Smooth muscle cell (in vitro differentiated cells): ENCODE measurements around the gene ZNF582. TPM values are rescaled to one million over a fixed set of nuclear protein-coding genes. Genes with fewer than 3 reads are reported as not detected.

Experiments
- DNase-seq: peaks from one replicate; lab custom pipeline; 2025; ENCODE audit not compliant: unreplicated experiment; lab: John Stamatoyannopoulos, UW
- H2AFZ ChIP-seq: fragments of 200-600 bp; sonication (generic); 2 replicates; pipeline ENCODE4 v1.6.0; 2016; ENCODE audit warnings: antibody characterized with exemption, low read depth, mild to moderate bottlenecking
- H3F3A ChIP-seq: fragments of 200-600 bp; sonication (generic); 2 replicates; pipeline ENCODE4 v1.6.0; 2017; ENCODE audit warnings: antibody characterized with exemption, low read depth
- H3K27ac ChIP-seq: fragments of 200-600 bp; sonication (generic); 2 replicates; pipeline ENCODE4 v1.5.1; 2016; ENCODE audit warnings: low read depth, mild to moderate bottlenecking
- H3K27me3 ChIP-seq: fragments of 200-600 bp; sonication (generic); 2 replicates; pipeline ENCODE4 v1.6.1; 2016; ENCODE audit warnings: low read depth, mild to moderate bottlenecking
- H3K36me3 ChIP-seq: fragments of 200-600 bp; sonication (generic); 2 replicates; pipeline ENCODE4 v1.5.1; 2016; ENCODE audit warnings: low read depth
- H3K4me1 ChIP-seq: fragments of 200-600 bp; sonication (generic); 2 replicates; pipeline ENCODE4 v1.5.1; 2016; ENCODE audit warnings: low read depth
- H3K4me2 ChIP-seq: fragments of 200-600 bp; sonication (generic); 2 replicates; pipeline ENCODE4 v1.6.0; 2016; ENCODE audit warnings: mild to moderate bottlenecking
- H3K4me3 ChIP-seq: fragments of 200-600 bp; sonication (generic); 2 replicates; pipeline ENCODE4 v1.5.1; 2016; ENCODE audit warnings: mild to moderate bottlenecking
- H3K79me2 ChIP-seq: fragments of 200-600 bp; sonication (generic); 2 replicates; pipeline ENCODE4 v1.6.0; 2016; ENCODE audit warnings: low read depth, mild to moderate bottlenecking
- H3K9ac ChIP-seq: fragments of 200-600 bp; sonication (generic); 2 replicates; pipeline ENCODE4 v1.6.0; 2016; ENCODE audit warnings: low read depth
- H3K9me3 ChIP-seq: fragments of 200-600 bp; sonication (generic); replicated peaks from 2 replicates; pipeline ENCODE4 v1.5.1; 2016; ENCODE audit warnings: low read depth
- H4K20me1 ChIP-seq: fragments of 200-600 bp; sonication (generic); 2 replicates; pipeline ENCODE4 v1.6.0; 2016; ENCODE audit warnings: low read depth
- WGBS: methylation state at CpG from one replicate; pipeline ENCODE4 v1.1.7; 2016; ENCODE audit warnings: low lambda C conversion rate; 5-methylcytosine and 5-hydroxymethylcytosine counted together
- polyA plus RNA-seq: library from polyadenylated mRNA; unstranded; fragments of >200 nt; fragmentation: Nextera tagmentation; extraction: Ambion mirVana; gene quantifications from 2 replicates; pipeline ENCODE4 v1.2.1, GENCODE V29; 2016
- total RNA-seq: library from RNA; depleted of rRNA; stranded (reverse); fragments of >200 nt; gene quantifications from 2 replicates; pipeline ENCODE4 v1.2.3, GENCODE V29; 2014
- TF ChIP-seq, protein P1 (sequence below): fragments of 200-600 bp; sonication (generic); IDR thresholded peaks from 2 replicates; pipeline ENCODE4 v1.5.1; 2017; ENCODE audit warnings: borderline replicate concordance, mild to moderate bottlenecking, antibody characterized with exemption; ENCODE audit not compliant: insufficient read depth, poor library complexity, severe bottlenecking

The ZNF582 gene
- total and polyA plus RNA-seq, 2 experiments from 2014 or later: 0.99 to 3.8 TPM

DNA sequence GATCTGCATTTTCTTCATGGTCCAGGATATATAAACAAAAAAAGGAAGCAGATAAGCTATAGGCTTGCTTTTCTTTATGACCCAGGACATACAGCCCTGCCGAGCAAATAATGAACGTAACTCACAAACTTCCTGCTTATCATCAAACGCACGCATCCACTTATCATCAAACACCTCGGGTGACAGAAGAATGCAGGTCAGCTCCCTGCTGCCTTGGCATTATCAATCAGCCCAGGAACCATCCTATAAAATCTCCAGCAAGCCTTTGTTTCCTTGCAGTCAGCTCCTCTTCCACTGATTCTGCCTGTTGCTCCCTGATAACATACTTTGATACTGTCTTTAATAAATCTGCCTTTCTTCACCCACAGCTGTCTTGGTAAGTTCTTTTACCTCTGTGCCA lies 5.5 kb upstream of the ZNF582 start:
- WGBS: 91% methylated on average over 5 of the region's 5 CpGs
- Histone ChIP-seq H3K36me3 (no peaks in the 10 kb centered on the region), H3K4me2 (no peak overlapping the region), H3K27ac (no peak overlapping the region), H3K79me2 (peaks cover 7% of the 10 kb centered on the region), H3K4me1 (no peaks in the 10 kb centered on the region), H3K9ac (no peak overlapping the region), H2AFZ (no peak overlapping the region), H3F3A (no peaks in the 10 kb centered on the region), H3K27me3 (no peaks in the 10 kb centered on the region), H3K9me3 (no peaks in the 10 kb centered on the region), H3K4me3 (no peak overlapping the region), H4K20me1 (no peaks in the 10 kb centered on the region)
- no peak for DNase-seq
- TF ChIP-seq, protein P1, sequence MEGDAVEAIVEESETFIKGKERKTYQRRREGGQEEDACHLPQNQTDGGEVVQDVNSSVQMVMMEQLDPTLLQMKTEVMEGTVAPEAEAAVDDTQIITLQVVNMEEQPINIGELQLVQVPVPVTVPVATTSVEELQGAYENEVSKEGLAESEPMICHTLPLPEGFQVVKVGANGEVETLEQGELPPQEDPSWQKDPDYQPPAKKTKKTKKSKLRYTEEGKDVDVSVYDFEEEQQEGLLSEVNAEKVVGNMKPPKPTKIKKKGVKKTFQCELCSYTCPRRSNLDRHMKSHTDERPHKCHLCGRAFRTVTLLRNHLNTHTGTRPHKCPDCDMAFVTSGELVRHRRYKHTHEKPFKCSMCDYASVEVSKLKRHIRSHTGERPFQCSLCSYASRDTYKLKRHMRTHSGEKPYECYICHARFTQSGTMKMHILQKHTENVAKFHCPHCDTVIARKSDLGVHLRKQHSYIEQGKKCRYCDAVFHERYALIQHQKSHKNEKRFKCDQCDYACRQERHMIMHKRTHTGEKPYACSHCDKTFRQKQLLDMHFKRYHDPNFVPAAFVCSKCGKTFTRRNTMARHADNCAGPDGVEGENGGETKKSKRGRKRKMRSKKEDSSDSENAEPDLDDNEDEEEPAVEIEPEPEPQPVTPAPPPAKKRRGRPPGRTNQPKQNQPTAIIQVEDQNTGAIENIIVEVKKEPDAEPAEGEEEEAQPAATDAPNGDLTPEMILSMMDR: no peak

DNA sequence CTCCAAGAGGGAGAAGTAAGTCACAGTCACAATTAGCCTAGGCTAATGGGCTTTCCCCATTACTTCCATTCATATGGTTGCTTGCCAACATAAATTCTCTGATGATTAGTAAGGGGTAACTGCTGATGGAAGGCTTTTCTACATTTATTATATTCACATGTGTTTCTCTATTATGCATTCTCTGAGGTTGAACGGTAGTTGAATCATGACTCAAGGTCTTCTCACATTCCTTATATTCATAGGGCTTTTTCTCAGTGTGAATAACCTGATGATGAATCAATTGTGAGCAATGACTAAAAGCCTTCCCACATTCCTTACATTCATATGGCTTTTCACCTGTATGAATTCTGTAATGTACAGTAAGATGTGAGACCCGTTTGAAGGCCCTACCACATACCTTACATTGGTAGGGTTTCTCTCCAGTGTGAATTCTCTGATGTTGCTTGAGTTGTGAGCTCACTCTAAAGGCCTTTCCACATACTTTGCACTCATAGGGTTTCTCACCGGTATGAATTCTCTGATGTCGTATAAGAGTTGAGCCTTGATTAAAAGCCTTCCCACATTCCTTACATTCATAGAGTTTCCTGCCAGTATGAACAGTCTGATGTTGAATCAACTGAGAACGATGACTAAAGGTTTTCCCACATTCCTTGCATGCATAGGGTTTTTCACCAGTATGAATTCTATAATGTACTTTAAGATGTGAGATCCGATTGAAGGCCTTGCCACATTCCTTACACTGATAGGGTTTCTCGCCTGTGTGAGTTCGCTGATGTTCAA lies 9.3 kb downstream of the ZNF582 start:
- Histone ChIP-seq H3K4me2 (no peak overlapping the region), H3F3A (no peaks in the 10 kb centered on the region), H4K20me1 (no peaks in the 10 kb centered on the region), H3K9ac (no peak overlapping the region), H3K27me3 (no peaks in the 10 kb centered on the region), H3K27ac (no peak overlapping the region), H2AFZ (no peak overlapping the region), H3K36me3 (peaks cover 31% of the 10 kb centered on the region), H3K9me3 (peaks cover 21% of the 10 kb centered on the region), H3K4me1 (no peaks in the 10 kb centered on the region), H3K79me2 (no peaks in the 10 kb centered on the region), H3K4me3 (no peak overlapping the region)
- WGBS: 95% methylated on average over 8 of the region's 8 CpGs
- DNase-seq: no peak
- TF ChIP-seq, protein P1: no peak

DNA sequence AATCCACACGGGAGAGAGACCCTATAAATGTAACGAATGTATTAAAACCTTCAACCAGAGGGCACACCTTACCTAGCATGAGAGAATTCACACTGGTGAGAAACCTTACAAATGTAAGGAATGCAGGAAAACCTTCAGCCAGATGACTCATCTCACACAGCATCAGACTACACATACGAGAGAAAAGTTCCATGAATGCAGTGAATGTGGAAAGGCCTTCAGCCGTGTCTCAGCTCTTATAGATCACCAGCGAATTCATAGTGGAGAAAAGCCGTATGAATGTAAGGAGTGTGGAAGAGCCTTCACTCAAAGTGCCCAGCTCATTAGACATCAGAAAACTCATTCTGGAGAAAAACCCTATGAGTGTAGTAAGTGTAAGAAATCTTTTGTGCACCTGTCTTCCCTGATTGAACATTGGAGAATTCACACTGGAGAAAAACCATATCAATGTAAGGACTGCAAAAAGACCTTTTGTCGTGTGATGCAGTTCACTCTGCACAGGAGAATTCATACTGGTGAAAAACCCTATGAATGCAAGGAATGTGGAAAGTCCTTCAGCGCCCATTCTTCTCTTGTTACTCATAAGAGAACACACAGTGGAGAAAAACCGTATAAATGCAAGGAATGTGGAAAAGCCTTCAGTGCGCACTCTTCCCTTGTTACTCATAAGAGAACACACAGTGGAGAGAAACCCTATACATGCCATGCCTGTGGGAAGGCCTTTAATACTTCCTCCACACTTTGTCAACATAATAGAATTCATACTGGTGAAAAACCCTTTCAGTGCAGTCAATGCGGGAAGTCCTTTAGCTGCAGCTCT lies 16.0 kb downstream of the ZNF582 start:
- no peak overlapping the region for H3K4me2 ChIP-seq
- no peak overlapping the region for H3K9ac ChIP-seq
- H3K36me3 ChIP-seq: peaks cover 54% of the 10 kb centered on the region
- no peaks in the 10 kb centered on the region for H3F3A ChIP-seq
- TF ChIP-seq, protein P1: no peak
- no peaks in the 10 kb centered on the region for H3K27me3 ChIP-seq
- peaks cover 46% of the 10 kb centered on the region for H3K9me3 ChIP-seq
- peaks cover 6% of the 10 kb centered on the region for H3K79me2 ChIP-seq
- no peak for DNase-seq
- 84% methylated on average over 11 of the region's 11 CpGs for WGBS
- H3K4me3 ChIP-seq: no peak overlapping the region
- no peaks in the 10 kb centered on the region for H3K4me1 ChIP-seq
- H4K20me1 ChIP-seq: no peaks in the 10 kb centered on the region
- no peak overlapping the region for H3K27ac ChIP-seq
- no peak overlapping the region for H2AFZ ChIP-seq
